Osteoblast (primary cell): Measurements from ENCODE around the gene RPS21. TPM values are rescaled to one million over a fixed set of nuclear protein-coding genes. Genes with fewer than 3 reads are reported as not detected.

ENCODE experiments used
- DNase-seq: peaks from one replicate; pipeline ENCODE4 v3.0.0; 2011; ENCODE audit warnings: low spot score, mixed read lengths; ENCODE audit not compliant: insufficient read length; ENCODE audit errors: missing footprints
- H2AFZ ChIP-seq: 2 replicates; pipeline ENCODE4 v1.6.0; 2011; ENCODE audit warnings: mild to moderate bottlenecking, low read length
- H3K27ac ChIP-seq: 2 replicates; pipeline ENCODE4 v1.5.1; 2011; ENCODE audit warnings: mild to moderate bottlenecking, low read depth, low read length, moderate library complexity
- H3K27me3 ChIP-seq: 2 replicates; pipeline ENCODE4 v1.6.0; 2012; ENCODE audit warnings: mild to moderate bottlenecking, control low read depth, inconsistent platforms, low read length, moderate library complexity; ENCODE audit not compliant: insufficient read depth
- H3K36me3 ChIP-seq: 2 replicates; pipeline ENCODE4 v1.5.1; 2011; ENCODE audit warnings: mild to moderate bottlenecking, low read length, control low read depth, moderate library complexity; ENCODE audit not compliant: insufficient read depth
- H3K4me1 ChIP-seq: 2 replicates; pipeline ENCODE4 v1.5.1; 2011; ENCODE audit warnings: mild to moderate bottlenecking, low read length, control low read depth, moderate library complexity; ENCODE audit not compliant: insufficient read depth
- H3K4me2 ChIP-seq: 2 replicates; pipeline ENCODE4 v1.6.0; 2011; ENCODE audit warnings: mild to moderate bottlenecking, low read length; ENCODE audit not compliant: insufficient read depth
- H3K4me3 ChIP-seq: fragments of 200-600 bp; sonication (generic); 3 replicates; pipeline ENCODE4 v1.5.1; 2012; ENCODE audit warnings: mild to moderate bottlenecking, low read length, inconsistent platforms; ENCODE audit not compliant: insufficient read depth
- H3K79me2 ChIP-seq: 2 replicates; pipeline ENCODE4 v1.6.0; 2012; ENCODE audit warnings: mild to moderate bottlenecking, low read length, control low read depth, inconsistent platforms; ENCODE audit not compliant: insufficient read depth
- H3K9me3 ChIP-seq: 2 replicates; pipeline ENCODE4 v1.5.1; 2011; ENCODE audit warnings: low read depth, low read length, control low read depth
- H4K20me1 ChIP-seq: 2 replicates; pipeline ENCODE4 v1.6.0; 2012; ENCODE audit warnings: mild to moderate bottlenecking, low read length, control low read depth; ENCODE audit not compliant: insufficient read depth
- CTCF ChIP-seq: IDR thresholded peaks from 2 replicates; pipeline ENCODE4 v1.5.1; 2011; ENCODE audit warnings: mild to moderate bottlenecking, low read depth, low read length, moderate library complexity; ENCODE audit errors: extremely low read depth
- total RNA-seq: library from RNA; depleted of rRNA; stranded (reverse); fragments of >200 nt; gene quantifications from 2 replicates; pipeline ENCODE4 v1.2.3, GENCODE V29; 2012

RPS21 gene
- total RNA-seq, 1 donor = 460 TPM

GRCh38 chr20:62377615-62378178 is 9.2 kb upstream of the RPS21 start:
- H2AFZ ChIP-seq = no peak overlapping the region
- no peak for DNase-seq
- H3K79me2 ChIP-seq = peaks cover 10% of the 10 kb centered on the region
- H3K36me3 ChIP-seq = peaks cover 10% of the 10 kb centered on the region
- H3K4me1 ChIP-seq = peaks cover 12% of the 10 kb centered on the region
- H4K20me1 ChIP-seq = no peaks in the 10 kb centered on the region
- H3K9me3 ChIP-seq = no peaks in the 10 kb centered on the region
- peaks cover 9% of the 10 kb centered on the region for H3K27me3 ChIP-seq
- no peak for TF ChIP-seq CTCF
- H3K4me3 ChIP-seq = no peak overlapping the region
- no peak overlapping the region for H3K4me2 ChIP-seq
- no peak overlapping the region for H3K27ac ChIP-seq

- no peak for TF ChIP-seq CTCF
- Histone ChIP-seq H3K4me1 (peaks cover 12% of the 10 kb centered on the region), H3K27me3 (peaks cover 9% of the 10 kb centered on the region), H3K9me3 (no peaks in the 10 kb centered on the region), H3K27ac (no peak overlapping the region), H2AFZ (no peak overlapping the region), H3K4me2 (no peak overlapping the region), H3K79me2 (peaks cover 10% of the 10 kb centered on the region), H4K20me1 (no peaks in the 10 kb centered on the region), H3K36me3 (peaks cover 10% of the 10 kb centered on the region), H3K4me3 (no peak overlapping the region)
- DNase-seq = no peak
Measured at GRCh38 chr20:62378215-62378614, 8.7 kb upstream of the RPS21 start.

GRCh38 chr20:62381202-62381797 is 5.6 kb upstream of the RPS21 start:
- TF ChIP-seq CTCF = no peak
- H3K4me2 ChIP-seq = peak overlapping the region; percentile 44
- DNase-seq = no peak
- peaks cover 10% of the 10 kb centered on the region for H3K36me3 ChIP-seq
- H3K27ac ChIP-seq = peak overlapping the region; percentile 59
- H2AFZ ChIP-seq = no peak overlapping the region
- H3K27me3 ChIP-seq = no peaks in the 10 kb centered on the region
- H3K4me1 ChIP-seq = peaks cover 21% of the 10 kb centered on the region
- H3K9me3 ChIP-seq = no peaks in the 10 kb centered on the region
- H4K20me1 ChIP-seq = peaks cover 3% of the 10 kb centered on the region
- no peak overlapping the region for H3K4me3 ChIP-seq
- peaks cover 27% of the 10 kb centered on the region for H3K79me2 ChIP-seq

GRCh38 chr20:62381842-62382241 is 5.1 kb upstream of the RPS21 start:
- Histone ChIP-seq H3K4me2 (no peak overlapping the region), H3K27ac (peak overlapping the region; percentile 59), H3K27me3 (no peaks in the 10 kb centered on the region), H3K4me3 (no peak overlapping the region), H3K79me2 (peaks cover 33% of the 10 kb centered on the region), H3K9me3 (no peaks in the 10 kb centered on the region), H3K36me3 (peaks cover 10% of the 10 kb centered on the region), H4K20me1 (peaks cover 3% of the 10 kb centered on the region), H2AFZ (no peak overlapping the region), H3K4me1 (peaks cover 22% of the 10 kb centered on the region)
- DNase-seq = no peak
- TF ChIP-seq CTCF = no peak
